KOPT-K1 (cell line): ENCODE results near the gene PLCXD1.
"Not testable (repeated sequence)": the region's sequence is repeated elsewhere in the genome, so short reads cannot be mapped to it uniquely, and the experiment has no call there.

Source experiments
- H3K27ac ChIP-seq: fragments of 200-600 bp; sonication (generic); 2 replicates; pipeline ENCODE4 v1.5.1; 2016; ENCODE audit warnings: antibody characterized with exemption, mild to moderate bottlenecking, low read depth, low read length; ENCODE audit not compliant: poor library complexity, severe bottlenecking
- H3K36me3 ChIP-seq: fragments of 200-600 bp; sonication (generic); 2 replicates; pipeline ENCODE4 v1.5.1; 2017; ENCODE audit warnings: antibody characterized with exemption, mild to moderate bottlenecking, low read length, moderate library complexity; ENCODE audit not compliant: insufficient read depth
- H3K9me3 ChIP-seq: fragments of 200-600 bp; sonication (generic); 2 replicates; pipeline ENCODE4 v1.5.1; 2017; ENCODE audit warnings: antibody characterized with exemption, low read length, mild to moderate bottlenecking; ENCODE audit not compliant: insufficient read depth, poor library complexity, severe bottlenecking

The PLCXD1 gene

DNA sequence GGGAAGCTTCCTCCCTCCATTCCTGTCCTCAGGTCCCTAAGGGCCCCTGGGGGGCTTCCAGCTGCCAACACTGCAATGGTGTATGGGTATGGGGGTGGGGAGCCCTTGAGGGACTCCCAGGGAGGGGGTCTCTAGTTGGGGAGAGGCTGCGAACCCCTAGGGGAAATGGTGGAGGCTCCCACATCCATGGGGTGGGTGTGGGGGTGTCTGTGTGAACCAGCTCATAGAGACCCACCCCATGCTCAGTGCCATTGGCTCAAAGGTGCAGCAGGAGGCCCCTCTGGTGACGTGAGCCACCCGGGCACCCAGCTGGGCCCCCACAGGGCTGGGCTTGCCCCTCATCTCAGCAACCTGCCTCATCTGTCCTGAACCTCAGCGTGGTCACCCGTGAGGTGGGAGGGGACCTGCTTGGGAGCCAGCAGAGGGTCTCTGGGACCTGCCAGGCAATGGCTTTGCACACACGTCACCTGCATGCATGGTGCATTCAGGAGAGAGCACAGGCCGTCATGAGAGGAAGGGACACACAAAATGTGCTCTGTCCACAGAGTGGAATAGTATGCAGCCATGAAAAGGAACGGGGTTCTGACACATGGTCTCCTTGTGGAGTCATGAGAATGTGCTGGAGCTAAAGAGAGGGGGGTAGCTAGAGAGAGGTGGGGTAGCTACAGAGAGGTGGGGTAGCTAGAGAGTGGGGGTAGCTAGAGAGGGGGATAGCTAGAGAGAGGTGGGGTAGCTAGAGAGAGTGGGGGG, 22.7 kb upstream of the PLCXD1 start:
- H3K9me3 ChIP-seq, result no peaks in the 10 kb centered on the region
- no peaks in the 10 kb centered on the region for H3K36me3 ChIP-seq
- no peak overlapping the region for H3K27ac ChIP-seq

DNA sequence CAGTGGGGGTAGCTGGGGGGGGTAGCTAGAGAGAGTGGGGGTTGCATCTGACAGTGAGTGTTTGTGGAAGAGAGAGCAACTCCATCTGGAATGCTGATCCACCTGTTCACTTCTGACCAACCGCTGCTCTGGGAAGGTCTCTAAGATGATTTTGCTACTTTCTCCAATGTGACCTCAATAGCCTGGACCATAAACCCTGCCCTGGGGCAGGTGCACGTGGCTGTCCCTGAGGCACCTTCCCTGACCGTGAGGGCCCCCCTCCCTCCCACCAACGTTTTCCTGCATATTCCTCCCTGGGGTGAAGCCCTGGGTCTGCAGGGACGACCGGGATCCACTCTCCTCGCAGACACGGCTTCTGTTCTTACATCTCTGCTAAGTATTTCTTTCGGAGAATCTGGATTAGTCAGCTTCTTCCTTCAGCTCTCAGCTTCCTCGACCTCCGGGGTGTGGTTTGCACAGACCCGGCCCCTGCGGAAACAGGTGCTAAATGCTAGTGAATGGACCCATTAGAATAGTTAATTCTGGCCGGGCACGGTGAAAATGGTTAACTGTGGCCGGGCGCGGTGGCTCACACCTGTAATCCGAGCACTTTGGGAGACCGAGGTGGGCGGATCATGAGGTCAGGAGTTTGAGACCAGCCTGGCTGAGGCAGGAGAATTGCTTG, 21.4 kb upstream of the PLCXD1 start:
- no peaks in the 10 kb centered on the region for H3K9me3 ChIP-seq
- no peaks in the 10 kb centered on the region for H3K36me3 ChIP-seq
- no peak overlapping the region for H3K27ac ChIP-seq

DNA sequence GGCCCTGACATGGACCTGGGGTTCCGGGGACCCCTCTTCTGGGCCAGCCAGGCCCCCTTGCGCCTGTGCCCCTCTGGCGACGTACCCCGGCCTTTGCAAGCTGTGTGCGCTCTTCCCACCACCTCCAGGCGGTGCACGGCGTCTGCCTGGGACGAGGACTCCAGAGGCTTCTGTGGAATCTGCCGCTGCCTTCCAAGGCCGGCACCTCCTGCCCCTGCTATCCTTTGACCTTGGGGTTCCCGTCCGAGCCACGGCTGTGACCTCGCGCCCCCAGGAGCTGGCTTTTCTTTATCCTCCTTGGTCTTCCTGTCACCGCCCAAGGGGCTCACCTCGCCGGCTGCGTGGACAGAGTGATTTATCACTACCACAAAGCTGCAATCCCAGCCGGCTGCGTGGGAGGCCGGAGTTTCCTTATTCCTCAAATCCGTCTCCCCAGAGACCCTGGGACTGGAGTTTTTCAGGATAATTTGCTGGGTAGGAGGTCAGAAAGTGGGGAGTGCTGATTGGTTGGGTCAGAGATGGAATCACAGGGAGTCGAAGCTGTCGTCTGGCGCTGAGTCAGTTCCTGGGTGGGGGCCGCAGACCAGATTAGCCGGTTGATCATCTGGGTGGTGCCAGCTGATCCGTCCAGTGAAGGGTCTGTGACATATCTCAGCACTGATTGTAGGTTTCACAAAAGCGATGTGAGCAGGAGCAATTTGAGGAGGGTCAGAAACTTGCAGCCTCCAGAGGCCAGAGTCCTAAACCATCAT, 19.8 kb upstream of the PLCXD1 start:
- no peaks in the 10 kb centered on the region for H3K36me3 ChIP-seq
- H3K27ac ChIP-seq, result no peak overlapping the region
- H3K9me3 ChIP-seq, result no peaks in the 10 kb centered on the region

DNA sequence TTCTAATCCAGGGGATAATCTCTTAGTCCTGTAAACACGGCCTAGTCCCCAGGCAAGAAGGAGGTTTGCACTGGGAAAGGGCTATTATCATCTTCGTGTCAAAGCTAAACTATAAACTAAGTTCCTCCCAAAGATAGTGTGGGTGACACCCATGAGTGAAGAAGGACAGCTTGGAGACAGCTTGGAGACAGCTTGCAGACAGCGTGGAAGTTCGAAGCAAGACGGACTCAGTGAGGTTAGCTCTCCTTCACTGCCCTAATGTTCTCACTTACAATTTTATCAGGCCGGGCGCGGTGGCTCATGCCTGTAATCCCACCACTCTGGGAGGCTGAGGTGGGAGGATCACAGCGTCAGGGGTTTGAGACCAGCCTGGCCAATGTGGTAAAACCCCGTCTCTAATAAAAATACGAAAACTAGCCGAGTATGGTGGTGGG, 19.2 kb upstream of the PLCXD1 start:
- no peak overlapping the region for H3K27ac ChIP-seq
- H3K36me3 ChIP-seq, result no peaks in the 10 kb centered on the region
- H3K9me3 ChIP-seq, result no peaks in the 10 kb centered on the region

DNA sequence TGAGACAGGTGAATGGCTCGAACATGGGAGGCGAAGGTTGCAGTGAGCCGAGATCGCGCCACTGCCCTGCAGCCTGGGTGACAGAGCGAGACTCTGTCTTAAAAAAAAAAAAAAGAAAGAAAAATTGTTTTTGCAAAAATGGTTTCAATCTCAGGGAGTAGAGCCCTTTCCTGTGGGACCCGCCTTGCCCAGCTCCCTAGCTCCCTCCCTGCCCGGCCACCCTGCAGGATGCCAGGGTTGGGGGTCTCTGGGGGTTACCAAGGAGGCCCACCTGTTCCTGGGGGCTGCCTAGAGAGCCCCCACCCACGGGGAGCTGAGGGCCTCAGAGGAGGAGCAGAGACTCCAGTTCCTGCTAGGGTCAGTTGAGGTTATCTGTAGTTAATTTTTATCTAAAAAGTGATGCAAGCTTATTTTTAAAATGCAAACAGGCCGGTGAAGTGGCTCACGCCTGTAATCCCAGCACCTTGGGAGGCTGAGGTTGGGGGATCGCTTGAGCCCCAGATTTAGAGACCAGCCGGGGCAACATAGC, 18.7 kb upstream of the PLCXD1 start:
- H3K36me3 ChIP-seq, result no peaks in the 10 kb centered on the region
- H3K27ac ChIP-seq, result no peak overlapping the region
- H3K9me3 ChIP-seq, result no peaks in the 10 kb centered on the region

- not testable (repeated sequence) for H3K36me3 ChIP-seq, H3K9me3 ChIP-seq, H3K27ac ChIP-seq
These were observed 17.2 kb upstream of the PLCXD1 start for GRCh38 chrX:264006-264405.

DNA sequence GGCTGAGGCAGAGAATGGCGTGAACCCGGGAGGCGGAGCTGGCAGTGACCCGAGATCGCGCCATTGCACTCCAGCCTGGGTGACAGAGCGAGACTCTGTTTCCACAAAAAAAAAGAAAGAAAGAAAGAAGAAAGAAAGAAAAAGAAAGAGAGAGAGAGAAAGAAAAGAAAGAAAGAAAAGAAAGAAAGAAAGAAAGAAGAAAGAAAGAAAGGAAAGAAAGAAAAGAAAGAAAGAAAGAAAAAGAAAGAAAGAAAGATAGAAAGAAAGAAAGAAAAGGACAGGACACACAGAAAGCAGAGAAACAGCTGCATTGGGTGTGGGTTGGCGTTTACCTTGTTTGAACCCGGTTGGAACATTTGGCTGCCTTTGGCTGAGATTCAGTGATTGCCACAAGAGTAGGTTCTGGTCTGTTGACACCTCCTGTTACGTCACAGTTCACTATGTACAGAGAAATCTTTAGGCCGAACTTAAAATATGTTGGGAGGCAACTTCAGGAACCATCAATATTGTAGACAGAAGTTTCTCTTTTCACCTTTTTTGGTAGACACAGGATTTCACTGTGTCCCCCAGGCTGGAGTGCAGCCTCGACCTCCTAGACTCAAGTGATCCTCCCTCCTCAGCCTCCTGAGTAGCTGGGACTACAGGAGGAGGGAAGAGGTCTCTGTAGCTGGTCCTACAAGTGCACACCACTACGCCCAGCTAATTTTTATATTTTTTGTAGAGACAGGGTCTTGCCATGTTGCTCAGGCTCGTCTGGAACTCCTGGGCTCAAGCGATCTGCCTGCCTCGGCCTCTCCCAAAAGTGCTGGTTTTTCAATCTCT, 16.3 kb upstream of the PLCXD1 start:
- no peak overlapping the region for H3K27ac ChIP-seq

DNA sequence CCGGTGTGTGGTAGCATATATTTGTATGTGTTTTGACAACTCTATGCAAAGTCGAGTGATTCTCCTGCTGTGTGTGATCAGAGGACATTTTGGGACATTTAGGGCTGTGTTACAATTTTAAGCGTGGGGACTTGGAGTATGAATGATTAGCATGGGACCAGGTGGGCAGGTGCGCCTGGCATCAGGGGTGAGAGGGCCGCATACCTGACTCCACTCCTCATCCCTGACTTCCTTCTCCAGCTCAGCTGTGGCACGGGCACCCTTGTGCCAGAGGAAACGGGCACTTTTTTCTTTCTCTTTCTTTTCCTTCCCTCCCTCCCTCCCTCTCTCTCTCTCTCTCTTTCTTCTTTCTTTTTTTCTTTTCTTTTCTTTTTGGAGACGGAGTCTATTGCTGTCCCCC, 15.7 kb upstream of the PLCXD1 start:
- Histone ChIP-seq H3K36me3 (no peaks in the 10 kb centered on the region), H3K27ac (no peak overlapping the region)

More for the DNA sequence above, 16.3 kb upstream of the PLCXD1 start:
- Histone ChIP-seq H3K9me3 (no peaks in the 10 kb centered on the region), H3K36me3 (no peaks in the 10 kb centered on the region)

DNA sequence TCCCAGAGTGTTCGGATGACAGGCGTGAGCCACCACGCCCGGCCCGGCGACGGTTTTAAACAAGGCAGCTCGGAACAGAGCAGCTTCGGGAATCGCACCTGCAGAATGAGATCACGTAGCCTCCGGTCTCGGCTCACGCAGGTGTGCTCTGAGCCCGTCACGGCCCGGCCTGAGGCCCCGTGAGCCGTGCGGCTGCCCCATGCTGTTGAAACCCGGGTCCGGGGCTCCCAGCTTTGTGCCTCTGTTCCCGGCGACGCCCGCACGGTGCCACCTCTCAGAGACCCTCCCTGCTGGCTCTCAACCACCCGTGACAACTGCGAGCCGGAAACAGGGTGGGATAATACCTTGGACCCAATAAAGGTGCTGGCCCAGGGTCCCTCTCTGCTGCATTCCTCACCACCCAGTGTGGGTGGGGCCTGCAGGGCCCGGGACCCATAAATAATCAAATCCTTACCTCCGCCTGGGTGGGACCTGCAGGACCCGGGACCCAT, 13.4 kb upstream of the PLCXD1 start:
- Histone ChIP-seq H3K27ac (no peak overlapping the region), H3K9me3 (no peaks in the 10 kb centered on the region), H3K36me3 (no peaks in the 10 kb centered on the region)

More for the DNA sequence above, 15.7 kb upstream of the PLCXD1 start:
- no peaks in the 10 kb centered on the region for H3K9me3 ChIP-seq

GRCh38 chrX:270848-271367, 10.3 kb upstream of the PLCXD1 start:
- no peaks in the 10 kb centered on the region for H3K9me3 ChIP-seq
- H3K27ac ChIP-seq, result no peak overlapping the region
- no peaks in the 10 kb centered on the region for H3K36me3 ChIP-seq

- Histone ChIP-seq H3K27ac (no peak overlapping the region), H3K9me3 (no peaks in the 10 kb centered on the region)
These were observed 6.2 kb upstream of the PLCXD1 start for GRCh38 chrX:274904-275475.

GRCh38 chrX:275476-275966, 5.7 kb upstream of the PLCXD1 start:
- Histone ChIP-seq H3K27ac (no peak overlapping the region), H3K9me3 (no peaks in the 10 kb centered on the region), H3K36me3 (no peaks in the 10 kb centered on the region)

More at GRCh38 chrX:274904-275475, 6.2 kb upstream of the PLCXD1 start:
- H3K36me3 ChIP-seq, result no peaks in the 10 kb centered on the region

GRCh38 chrX:275967-276580, 5.1 kb upstream of the PLCXD1 start:
- Histone ChIP-seq H3K36me3 (no peaks in the 10 kb centered on the region), H3K9me3 (no peaks in the 10 kb centered on the region), H3K27ac (no peak overlapping the region)
